Trophoblast cell (in vitro differentiated cells and primary cell): ENCODE results near the gene PRM3.

Source experiments
- DNase-seq, 2 donors: peaks; one replicate each; pipeline ENCODE4 v3.0.0-alpha.2; 2016
- H2AFZ ChIP-seq: 2 replicates; pipeline ENCODE4 v1.6.1; 2013; ENCODE audit warnings: low read length, moderate library complexity, mild to moderate bottlenecking; ENCODE audit not compliant: insufficient read depth, poor library complexity
- H2AK5ac ChIP-seq: 2 replicates; pipeline ENCODE4 v1.6.1; 2013; ENCODE audit warnings: mild to moderate bottlenecking, low read length
- H2BK120ac ChIP-seq: 2 replicates; pipeline ENCODE4 v1.6.1; 2013; ENCODE audit warnings: low read length, mild to moderate bottlenecking, moderate library complexity; ENCODE audit not compliant: insufficient read depth, poor library complexity
- H2BK12ac ChIP-seq: 2 replicates; pipeline ENCODE4 v1.6.1; 2013; ENCODE audit warnings: mild to moderate bottlenecking, low read length, moderate library complexity
- H2BK5ac ChIP-seq: 2 replicates; pipeline ENCODE4 v1.6.1; 2013; ENCODE audit warnings: low read length, low read depth, moderate library complexity, mild to moderate bottlenecking; ENCODE audit not compliant: poor library complexity
- H3K14ac ChIP-seq: 2 replicates; pipeline ENCODE4 v1.6.1; 2013; ENCODE audit warnings: mild to moderate bottlenecking, low read length
- H3K18ac ChIP-seq: 2 replicates; pipeline ENCODE4 v1.6.1; 2013; ENCODE audit warnings: mild to moderate bottlenecking, low read length
- H3K23ac ChIP-seq: 2 replicates; pipeline ENCODE4 v1.6.1; 2013; ENCODE audit warnings: low read length
- H3K27ac ChIP-seq: 2 replicates; pipeline ENCODE4 v1.5.1; 2013; ENCODE audit warnings: low read depth, mild to moderate bottlenecking, inconsistent platforms, low read length, moderate library complexity
- H3K27me3 ChIP-seq: 2 replicates; pipeline ENCODE4 v1.6.1; 2013; ENCODE audit warnings: inconsistent platforms, mild to moderate bottlenecking, low read length, moderate library complexity; ENCODE audit not compliant: insufficient read depth
- H3K36me3 ChIP-seq, 2 experiments: 1 replicate in 1 of 2; 2 replicates in 1 of 2; pipeline ENCODE4 v1.6.1; 2013; ENCODE audit warnings: low read length in 2 of 2, mild to moderate bottlenecking in 2 of 2, moderate library complexity in 1 of 2; ENCODE audit not compliant: insufficient read depth in 2 of 2, control insufficient read depth in 1 of 2
- H3K4ac ChIP-seq: 2 replicates; pipeline ENCODE4 v1.6.1; 2013; ENCODE audit warnings: low read depth, mild to moderate bottlenecking, low read length, moderate library complexity
- H3K4me1 ChIP-seq, 2 experiments: 1 replicate in 1 of 2; 2 replicates in 1 of 2; pipeline ENCODE4 v1.6.1; 2013; ENCODE audit warnings: low read length in 2 of 2, mild to moderate bottlenecking in 2 of 2, moderate library complexity in 1 of 2; ENCODE audit not compliant: insufficient read depth in 2 of 2, control insufficient read depth in 1 of 2
- H3K4me2 ChIP-seq: 2 replicates; pipeline ENCODE4 v1.6.1; 2013; ENCODE audit warnings: inconsistent platforms, mild to moderate bottlenecking, low read length, moderate library complexity
- H3K4me3 ChIP-seq: 2 replicates; pipeline ENCODE4 v1.5.1; 2013; ENCODE audit warnings: mild to moderate bottlenecking, low read depth, low read length, inconsistent platforms
- H3K79me1 ChIP-seq: one replicate; pipeline ENCODE4 v1.6.1; 2013; ENCODE audit warnings: low read length
- H3K79me2 ChIP-seq: 2 replicates; pipeline ENCODE4 v1.6.1; 2013; ENCODE audit warnings: low read length, mild to moderate bottlenecking; ENCODE audit not compliant: control insufficient read depth, insufficient read depth, poor library complexity
- H3K9ac ChIP-seq: 2 replicates; pipeline ENCODE4 v1.6.1; 2013; ENCODE audit warnings: mild to moderate bottlenecking, low read length
- H3K9me3 ChIP-seq: 2 replicates; pipeline ENCODE4 v1.6.1; 2013; ENCODE audit warnings: low read depth, mild to moderate bottlenecking, control low read depth, inconsistent platforms, low read length; ENCODE audit not compliant: insufficient read depth
- H4K12ac ChIP-seq: 2 replicates; pipeline ENCODE4 v1.6.1; 2013; ENCODE audit warnings: low read depth, mild to moderate bottlenecking, low read length, moderate library complexity
- H4K8ac ChIP-seq: 2 replicates; pipeline ENCODE4 v1.6.1; 2013; ENCODE audit warnings: low read depth, mild to moderate bottlenecking, low read length, moderate library complexity
- H4K91ac ChIP-seq: one replicate; pipeline ENCODE4 v1.6.1; 2013; ENCODE audit warnings: low read depth, mild to moderate bottlenecking, low read length, moderate library complexity
- WGBS: extraction: QIAGEN DNeasy Blood & Tissue Kit; methylation state at CpG from one replicate; pipeline ENCODE4 v1.1.7; 2013; ENCODE audit warnings: missing lambda C conversion rate; ENCODE audit not compliant: insufficient read length, insufficient coverage; ENCODE audit errors: extremely low coverage; 5-methylcytosine and 5-hydroxymethylcytosine counted together

Gene PRM3

DNA sequence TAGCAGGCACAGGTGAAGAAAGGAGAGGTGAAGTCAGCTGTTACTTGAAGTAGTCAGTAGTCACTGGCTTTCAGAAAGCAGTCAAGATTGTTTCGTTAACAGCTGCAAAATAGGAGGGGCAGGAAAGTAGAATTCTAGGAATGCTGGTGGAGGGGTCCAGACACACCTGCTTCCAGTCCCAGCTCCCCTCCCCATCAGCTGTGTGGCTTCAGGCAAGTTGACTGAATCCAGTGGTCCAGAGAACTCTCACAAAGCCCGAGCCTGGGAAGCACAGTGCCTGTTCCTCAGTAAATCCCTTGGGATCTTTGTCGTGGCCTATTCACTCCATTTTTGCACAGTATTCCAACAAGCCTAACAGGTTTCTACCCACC is 12.8 kb downstream of the PRM3 start:
- peak overlapping the region; percentile 11 for H3K4me2 ChIP-seq
- no peak overlapping the region for H3K9ac ChIP-seq
- no peak overlapping the region for H2AK5ac ChIP-seq
- H3K23ac ChIP-seq, result no peak overlapping the region
- no peak overlapping the region for H3K4me3 ChIP-seq
- peak overlapping the region; percentile 29 for H4K91ac ChIP-seq
- H3K4me1 ChIP-seq, result peaks cover 19 to 23% of the 10 kb centered on the region in 2 experiments
- H2BK120ac ChIP-seq, result no peak overlapping the region
- no peak overlapping the region for H2AFZ ChIP-seq
- H3K27ac ChIP-seq, result peak overlapping the region; percentile 24
- peaks cover 2% of the 10 kb centered on the region for H3K9me3 ChIP-seq
- no peaks in the 10 kb centered on the region for H3K27me3 ChIP-seq
- H4K8ac ChIP-seq, result no peak overlapping the region
- peaks cover 6% of the 10 kb centered on the region for H3K79me2 ChIP-seq
- WGBS, result no CpG with 5 or more reads among the region's 3 CpGs
- H2BK12ac ChIP-seq, result no peak overlapping the region
- H3K36me3 ChIP-seq, result no peaks in the 10 kb centered on the region
- DNase-seq, result peak in 1 of 2 donors; percentile 72
- no peak overlapping the region for H3K14ac ChIP-seq
- no peak overlapping the region for H3K4ac ChIP-seq
- no peak overlapping the region for H3K18ac ChIP-seq
- no peak overlapping the region for H2BK5ac ChIP-seq
- H4K12ac ChIP-seq, result no peak overlapping the region
- H3K79me1 ChIP-seq, result peaks cover 17% of the 10 kb centered on the region

GRCh38 chr16:11259655-11260595 is 13.5 kb downstream of the PRM3 start:
- Histone ChIP-seq H3K4me1 (peaks cover 19 to 23% of the 10 kb centered on the region in 2 experiments), H3K9me3 (peaks cover 2% of the 10 kb centered on the region), H3K4me3 (peak overlapping the region; percentile 24), H2BK120ac (peak overlapping the region; percentile 11), H3K79me2 (peaks cover 12% of the 10 kb centered on the region), H3K4ac (no peak overlapping the region), H2AK5ac (peak overlapping the region; percentile 9), H4K8ac (no peak overlapping the region), H2AFZ (no peak overlapping the region), H3K79me1 (peaks cover 22% of the 10 kb centered on the region), H4K12ac (no peak overlapping the region), H3K36me3 (no peaks in the 10 kb centered on the region), H3K9ac (no peak overlapping the region), H3K27me3 (no peaks in the 10 kb centered on the region), H3K18ac (no peak overlapping the region), H2BK5ac (no peak overlapping the region), H3K14ac (no peak overlapping the region), H3K23ac (no peak overlapping the region), H3K27ac (no peak overlapping the region), H2BK12ac (no peak overlapping the region), H3K4me2 (peak overlapping the region; percentile 11), H4K91ac (peak overlapping the region; percentile 29)
- no CpG with 5 or more reads among the region's 12 CpGs for WGBS
- DNase-seq, result no peak

- Histone ChIP-seq H2AK5ac (peak overlapping the region; percentile 78), H2AFZ (peak overlapping the region; percentile 23), H3K79me2 (peaks cover 18% of the 10 kb centered on the region), H2BK120ac (no peak overlapping the region), H4K8ac (no peak overlapping the region), H3K27me3 (no peaks in the 10 kb centered on the region), H3K4me2 (no peak overlapping the region), H3K23ac (no peak overlapping the region), H3K79me1 (peaks cover 25% of the 10 kb centered on the region), H3K14ac (no peak overlapping the region), H3K4me1 (peaks cover 22 to 31% of the 10 kb centered on the region in 2 experiments), H3K18ac (no peak overlapping the region), H2BK12ac (peak overlapping the region; percentile 22), H3K4ac (no peak overlapping the region), H3K9ac (no peak overlapping the region), H4K91ac (no peak overlapping the region), H4K12ac (no peak overlapping the region), H3K36me3 (peaks cover 2% of the 10 kb centered on the region in 2 experiments), H3K4me3 (no peak overlapping the region), H3K27ac (no peak overlapping the region), H3K9me3 (peaks cover 2% of the 10 kb centered on the region), H2BK5ac (no peak overlapping the region)
- WGBS, result no CpG with 5 or more reads among the region's 15 CpGs
- no peak for DNase-seq
Observed at GRCh38 chr16:11258553-11259492, 14.6 kb downstream of the PRM3 start.
